HEK293 (cell line): ENCODE results near the gene CRYAB.

Source experiments
- GLI4 ChIP-seq: fragments of 450-650 bp; formaldehyde crosslinking; IDR thresholded peaks from 2 replicates; pipeline ENCODE4 v1.5.1; 2016; ENCODE audit warnings: missing biosample characterization, missing genetic modification characterization
- KLF10 ChIP-seq: fragments of 450-650 bp; IDR thresholded peaks from 2 replicates; pipeline ENCODE4 v1.5.1; 2018; ENCODE audit warnings: missing biosample characterization, mild to moderate bottlenecking, missing genetic modification characterization
- KLF16 ChIP-seq: fragments of 450-650 bp; formaldehyde crosslinking; IDR thresholded peaks from 2 replicates; pipeline ENCODE4 v1.5.1; 2017; ENCODE audit warnings: missing biosample characterization, missing genetic modification characterization
- ZFP37 ChIP-seq: fragments of 450-650 bp; formaldehyde crosslinking; IDR thresholded peaks from 2 replicates; pipeline ENCODE4 v1.5.1; 2016; ENCODE audit warnings: missing biosample characterization, missing genetic modification characterization
- ZIC2 ChIP-seq: fragments of 450-650 bp; formaldehyde crosslinking; IDR thresholded peaks from 2 replicates; pipeline ENCODE4 v1.5.1; 2016; ENCODE audit warnings: missing biosample characterization, missing genetic modification characterization
- ZNF138 ChIP-seq: fragments of 450-650 bp; formaldehyde crosslinking; IDR thresholded peaks from 2 replicates; pipeline ENCODE4 v1.5.1; 2016; ENCODE audit warnings: missing biosample characterization, missing genetic modification characterization, borderline replicate concordance
- ZNF274 ChIP-seq, 2 experiments: fragments of 200-500 bp in 1 of 2; fragments of 450-650 bp in 1 of 2; sonication (Bioruptor generic) in 1 of 2; formaldehyde crosslinking in 1 of 2; IDR thresholded peaks; 2 replicates each; pipeline versions ENCODE4 v1.5.1 to v1.6.1; 2014 to 2016; ENCODE audit warnings: borderline replicate concordance in 1 of 2, inconsistent platforms in 1 of 2, low read length in 1 of 2, missing biosample characterization in 1 of 2, missing genetic modification characterization in 1 of 2
- ZNF366 ChIP-seq: fragments of 450-650 bp; formaldehyde crosslinking; conservative IDR thresholded peaks from 2 replicates; pipeline ENCODE4 v1.5.1; 2016; ENCODE audit warnings: missing biosample characterization, missing genetic modification characterization
- ZNF416 ChIP-seq: fragments of 450-650 bp; formaldehyde crosslinking; IDR thresholded peaks from 2 replicates; pipeline ENCODE4 v1.5.1; 2016; ENCODE audit warnings: missing biosample characterization, missing genetic modification characterization
- ZNF747 ChIP-seq: fragments of 450-650 bp; formaldehyde crosslinking; IDR thresholded peaks from 2 replicates; pipeline ENCODE4 v1.5.1; 2016; ENCODE audit warnings: missing biosample characterization, missing genetic modification characterization
- ZNF768 ChIP-seq: fragments of 450-650 bp; formaldehyde crosslinking; IDR thresholded peaks from 2 replicates; pipeline ENCODE4 v1.5.1; 2018; ENCODE audit warnings: missing biosample characterization, mild to moderate bottlenecking, missing genetic modification characterization
- TF ChIP-seq, protein P1 (sequence below): fragments of 450-650 bp; formaldehyde crosslinking; IDR thresholded peaks from 2 replicates; pipeline ENCODE4 v1.5.1; 2016; ENCODE audit warnings: missing biosample characterization, missing genetic modification characterization
- TF ChIP-seq, protein P2 (sequence below): fragments of 450-650 bp; formaldehyde crosslinking; IDR thresholded peaks from 2 replicates; pipeline ENCODE4 v1.5.1; 2016; ENCODE audit warnings: missing biosample characterization, missing genetic modification characterization
- TF ChIP-seq, protein P3 (sequence below): fragments of 450-650 bp; formaldehyde crosslinking; IDR thresholded peaks from 2 replicates; pipeline ENCODE4 v1.5.1; 2016; ENCODE audit warnings: missing biosample characterization, missing genetic modification characterization

DNA sequence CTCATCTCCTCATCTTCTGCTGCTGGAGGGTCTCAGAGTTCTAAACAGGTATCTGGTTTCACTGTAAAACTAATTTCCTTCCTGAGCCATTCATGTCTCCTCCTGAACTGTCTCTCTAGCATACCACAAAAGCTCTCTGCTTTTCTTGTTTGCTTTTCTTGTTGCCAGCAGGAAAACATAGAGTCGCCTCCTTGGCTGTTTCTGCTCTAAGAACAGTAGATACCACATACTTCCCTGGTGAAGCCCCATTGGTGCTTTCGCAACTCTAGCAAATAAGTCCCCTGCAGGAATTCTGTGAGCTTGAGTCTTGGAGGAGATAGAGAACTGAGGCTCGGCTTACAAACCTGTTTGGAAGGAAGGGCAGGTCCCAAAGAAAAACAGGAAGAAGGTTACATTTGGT lies 32.6 kb upstream of the CRYAB start:
- TF ChIP-seq, protein P1, sequence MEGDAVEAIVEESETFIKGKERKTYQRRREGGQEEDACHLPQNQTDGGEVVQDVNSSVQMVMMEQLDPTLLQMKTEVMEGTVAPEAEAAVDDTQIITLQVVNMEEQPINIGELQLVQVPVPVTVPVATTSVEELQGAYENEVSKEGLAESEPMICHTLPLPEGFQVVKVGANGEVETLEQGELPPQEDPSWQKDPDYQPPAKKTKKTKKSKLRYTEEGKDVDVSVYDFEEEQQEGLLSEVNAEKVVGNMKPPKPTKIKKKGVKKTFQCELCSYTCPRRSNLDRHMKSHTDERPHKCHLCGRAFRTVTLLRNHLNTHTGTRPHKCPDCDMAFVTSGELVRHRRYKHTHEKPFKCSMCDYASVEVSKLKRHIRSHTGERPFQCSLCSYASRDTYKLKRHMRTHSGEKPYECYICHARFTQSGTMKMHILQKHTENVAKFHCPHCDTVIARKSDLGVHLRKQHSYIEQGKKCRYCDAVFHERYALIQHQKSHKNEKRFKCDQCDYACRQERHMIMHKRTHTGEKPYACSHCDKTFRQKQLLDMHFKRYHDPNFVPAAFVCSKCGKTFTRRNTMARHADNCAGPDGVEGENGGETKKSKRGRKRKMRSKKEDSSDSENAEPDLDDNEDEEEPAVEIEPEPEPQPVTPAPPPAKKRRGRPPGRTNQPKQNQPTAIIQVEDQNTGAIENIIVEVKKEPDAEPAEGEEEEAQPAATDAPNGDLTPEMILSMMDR (tag by site-specific recombination) = no peak
- TF ChIP-seq ZNF747 (tag by site-specific recombination) (no peak), ZNF416 (tag by site-specific recombination) (no peak), GLI4 (tag by site-specific recombination) (no peak), ZNF366 (tag by site-specific recombination) (no peak), ZNF768 (tag by site-specific recombination) (no peak), ZFP37 (tag by site-specific recombination) (no peak), ZNF138 (no peak), ZIC2 (tag by site-specific recombination) (no peak), KLF16 (no peak), ZNF274 (IDR thresholded peaks at IDR 0.05; ENCODE audit: low read length) (no peak), ZNF274 (tag by site-specific recombination; IDR thresholded peaks at IDR 0.05; ENCODE audit: borderline replicate concordance) (no peak), KLF10 (tag by site-specific recombination) (no peak)
- TF ChIP-seq, protein P2, sequence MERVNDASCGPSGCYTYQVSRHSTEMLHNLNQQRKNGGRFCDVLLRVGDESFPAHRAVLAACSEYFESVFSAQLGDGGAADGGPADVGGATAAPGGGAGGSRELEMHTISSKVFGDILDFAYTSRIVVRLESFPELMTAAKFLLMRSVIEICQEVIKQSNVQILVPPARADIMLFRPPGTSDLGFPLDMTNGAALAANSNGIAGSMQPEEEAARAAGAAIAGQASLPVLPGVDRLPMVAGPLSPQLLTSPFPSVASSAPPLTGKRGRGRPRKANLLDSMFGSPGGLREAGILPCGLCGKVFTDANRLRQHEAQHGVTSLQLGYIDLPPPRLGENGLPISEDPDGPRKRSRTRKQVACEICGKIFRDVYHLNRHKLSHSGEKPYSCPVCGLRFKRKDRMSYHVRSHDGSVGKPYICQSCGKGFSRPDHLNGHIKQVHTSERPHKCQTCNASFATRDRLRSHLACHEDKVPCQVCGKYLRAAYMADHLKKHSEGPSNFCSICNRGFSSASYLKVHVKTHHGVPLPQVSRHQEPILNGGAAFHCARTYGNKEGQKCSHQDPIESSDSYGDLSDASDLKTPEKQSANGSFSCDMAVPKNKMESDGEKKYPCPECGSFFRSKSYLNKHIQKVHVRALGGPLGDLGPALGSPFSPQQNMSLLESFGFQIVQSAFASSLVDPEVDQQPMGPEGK (tag by site-specific recombination) = no peak
- TF ChIP-seq, protein P3, sequence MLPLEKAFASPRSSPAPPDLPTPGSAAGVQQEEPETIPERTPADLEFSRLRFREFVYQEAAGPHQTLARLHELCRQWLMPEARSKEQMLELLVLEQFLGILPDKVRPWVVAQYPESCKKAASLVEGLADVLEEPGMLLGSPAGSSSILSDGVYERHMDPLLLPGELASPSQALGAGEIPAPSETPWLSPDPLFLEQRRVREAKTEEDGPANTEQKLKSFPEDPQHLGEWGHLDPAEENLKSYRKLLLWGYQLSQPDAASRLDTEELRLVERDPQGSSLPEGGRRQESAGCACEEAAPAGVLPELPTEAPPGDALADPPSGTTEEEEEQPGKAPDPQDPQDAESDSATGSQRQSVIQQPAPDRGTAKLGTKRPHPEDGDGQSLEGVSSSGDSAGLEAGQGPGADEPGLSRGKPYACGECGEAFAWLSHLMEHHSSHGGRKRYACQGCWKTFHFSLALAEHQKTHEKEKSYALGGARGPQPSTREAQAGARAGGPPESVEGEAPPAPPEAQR (tag by site-specific recombination) = no peak
